ENCODE measurements around the gene CCDC150.

DNA sequence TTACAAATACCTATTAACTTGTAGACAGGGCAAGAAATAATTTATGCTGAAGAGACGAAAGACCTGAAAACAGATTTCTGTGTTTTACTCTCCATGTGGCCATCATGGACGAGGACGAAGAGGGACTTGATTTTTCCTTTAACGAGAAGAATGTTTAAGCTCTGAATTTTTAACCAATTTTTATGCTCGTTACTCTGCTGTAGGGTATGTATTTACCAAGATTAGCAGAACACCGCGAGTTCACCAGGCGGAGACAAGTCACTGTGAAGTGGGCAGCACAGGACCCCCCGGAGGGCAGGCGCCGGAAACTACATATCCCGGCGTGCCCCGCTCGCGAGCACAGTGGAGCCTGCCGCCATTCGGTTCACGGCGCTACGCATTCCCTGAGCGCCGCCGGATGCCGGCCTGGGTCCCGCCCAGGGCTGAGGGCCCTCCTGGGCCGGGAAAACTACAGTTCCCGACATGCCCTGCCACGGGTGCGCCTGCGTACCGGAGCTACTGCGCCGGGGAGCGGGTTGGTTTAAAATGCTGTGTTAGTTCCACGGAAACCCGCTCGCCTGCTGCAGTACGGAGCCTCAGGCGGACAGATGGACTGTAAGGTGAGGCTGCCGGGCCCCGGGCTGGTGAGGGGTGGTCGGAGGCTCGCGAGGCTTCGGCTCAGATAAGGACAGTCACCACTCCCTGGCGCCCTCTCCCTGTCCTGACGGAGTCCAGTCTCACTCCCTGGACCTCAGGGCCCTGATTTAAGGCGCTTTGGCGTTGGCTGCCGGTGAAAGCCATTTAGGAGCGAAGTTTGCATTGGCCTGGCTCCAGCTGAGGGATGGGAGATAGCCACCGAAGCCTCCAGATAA, at the start of gene CCDC150:
- TF ChIP-seq SP1 (IDR thresholded peaks at IDR 0.05; ENCODE audit: low read depth, low read length) (0 out of 2 replicates have a peak, but pooled peaks have one; percentile 17), ATF2 (IDR thresholded peaks at IDR 0.05; ENCODE audit: low read length) (0 out of 2 replicates have a peak, but pooled peaks have one; percentile 38), EZH2 (IDR thresholded peaks at IDR 0.05; ENCODE audit: low read depth, low read length, severe bottlenecking) (no peak), BACH1 (IDR thresholded peaks at IDR 0.05; ENCODE audit: low read length) (no peak), TAF1 (IDR thresholded peaks at IDR 0.05; ENCODE audit: low read depth, low read length) (peak; percentile 92), CEBPB (IDR thresholded peaks at IDR 0.05; ENCODE audit: low read depth, low read length) (no peak), KDM4A (IDR thresholded peaks at IDR 0.05; ENCODE audit: low read depth, low read length, severe bottlenecking) (peak; percentile 41), CHD1 (IDR thresholded peaks at IDR 0.05; ENCODE audit: low read depth, low read length) (peak; percentile 59; the same call in 1 of the 2 replicates), SP2 (IDR thresholded peaks at IDR 0.05; ENCODE audit: low read length) (no peak), BRCA1 (IDR thresholded peaks at IDR 0.05; ENCODE audit: low read depth, low read length) (no peak), GABPA (IDR thresholded peaks at IDR 0.05; ENCODE audit: borderline replicate concordance, insufficient read depth, low read length) (no peak), TBP (IDR thresholded peaks at IDR 0.05; ENCODE audit: low read depth, low read length) (peak; percentile 94)
